K562 (cell line): Measurements from ENCODE around the gene TMCC1. TPM values are rescaled to one million over a fixed set of nuclear protein-coding genes. Genes with fewer than 3 reads are reported as not detected.

Experiments used
- BCOR ChIP-seq: fragments of 450-650 bp; IDR thresholded peaks from 2 replicates; pipeline ENCODE4 v1.6.1; 2016
- BRD9 ChIP-seq: fragments of 450-650 bp; IDR thresholded peaks from 2 replicates; pipeline ENCODE4 v1.6.1; 2018; ENCODE audit warnings: low read depth; ENCODE audit not compliant: partially characterized antibody
- ESRRA ChIP-seq: fragments of 450-650 bp; IDR thresholded peaks from 2 replicates; pipeline ENCODE4 v1.6.1; 2014; ENCODE audit warnings: low read depth, mild to moderate bottlenecking, moderate library complexity, borderline replicate concordance
- ETS1 ChIP-seq: conservative IDR thresholded peaks from 2 replicates; pipeline ENCODE4 v1.6.1; 2011; ENCODE audit warnings: low read depth, mild to moderate bottlenecking, low read length; ENCODE audit not compliant: control insufficient read depth
- FIP1L1 ChIP-seq: fragments of 200-400 bp; formaldehyde crosslinking; IDR thresholded peaks from 2 replicates; pipeline ENCODE4 v1.6.1; 2018; ENCODE audit warnings: mild to moderate bottlenecking, low read depth, low read length; ENCODE audit not compliant: poor library complexity, severe bottlenecking
- FOSL1 ChIP-seq: fragments of 200-800 bp; sonication (Bioruptor generic); conservative IDR thresholded peaks from 2 replicates; pipeline ENCODE4 v1.6.1; 2016; ENCODE audit warnings: missing genetic modification characterization, missing compliant biosample characterization
- HNRNPUL1 ChIP-seq: fragments of 200-400 bp; formaldehyde crosslinking; IDR thresholded peaks from 2 replicates; pipeline ENCODE4 v1.6.1; 2017; ENCODE audit warnings: low read length
- KDM1A ChIP-seq, 2 experiments: fragments of 450-650 bp; IDR thresholded peaks; 2 replicates each; pipeline ENCODE4 v1.6.1; 2016; ENCODE audit warnings: mild to moderate bottlenecking in 2 of 2
- MEF2D ChIP-seq: conservative IDR thresholded peaks from 2 replicates; pipeline ENCODE4 v1.6.1; 2016; ENCODE audit warnings: low read depth, missing genetic modification characterization, missing compliant biosample characterization
- NFYB ChIP-seq: IDR thresholded peaks from 2 replicates; pipeline ENCODE4 v1.6.1; 2011; ENCODE audit warnings: mild to moderate bottlenecking, moderate library complexity; ENCODE audit not compliant: insufficient read length; ENCODE audit errors: extremely low read depth
- PRDM10 ChIP-seq: fragments of 450-650 bp; IDR thresholded peaks from 2 replicates; pipeline ENCODE4 v1.6.1; 2018; ENCODE audit not compliant: partially characterized antibody
- RBM14 ChIP-seq: fragments of 200-400 bp; formaldehyde crosslinking; IDR thresholded peaks from 2 replicates; pipeline ENCODE4 v1.6.1; 2018; ENCODE audit warnings: low read depth, mild to moderate bottlenecking, low read length, moderate library complexity, borderline replicate concordance; ENCODE audit not compliant: insufficient read depth
- RBM25 ChIP-seq: fragments of 200-400 bp; formaldehyde crosslinking; IDR thresholded peaks from 2 replicates; pipeline ENCODE4 v1.6.1; 2018; ENCODE audit warnings: low read length, low read depth, moderate library complexity; ENCODE audit not compliant: severe bottlenecking
- RBM39 ChIP-seq: fragments of 200-400 bp; formaldehyde crosslinking; optimal IDR thresholded peaks from 2 replicates; pipeline ENCODE3; 2018; ENCODE audit warnings: low read depth, low read length
- RCOR1 ChIP-seq, 2 experiments: IDR thresholded peaks; 2 replicates each; pipeline ENCODE4 v1.6.1; 2012; ENCODE audit warnings: low read depth in 2 of 2, low read length in 2 of 2, borderline replicate concordance in 1 of 2, improper control_type of control experiment in 1 of 2
- VEZF1 ChIP-seq: fragments of 200-800 bp; sonication (Bioruptor generic); IDR thresholded peaks from 2 replicates; pipeline ENCODE4 v1.6.1; 2017; ENCODE audit warnings: missing genetic modification characterization, missing compliant biosample characterization
- ZBTB1 ChIP-seq: sonication (generic); formaldehyde crosslinking; IDR thresholded peaks from 2 replicates; pipeline ENCODE4 v1.8.1; 2023; ENCODE audit warnings: missing genetic modification reagents, low read depth, mild to moderate bottlenecking, borderline replicate concordance
- ZBTB12 ChIP-seq: fragments of 250-450 bp; sonication (Bioruptor Pico); IDR thresholded peaks from 2 replicates; pipeline ENCODE4 v1.4.0; 2020
- ZNF146 ChIP-seq: IDR thresholded peaks from one replicate; pipeline ENCODE4 v1.6.1; 2018; ENCODE audit warnings: missing compliant biosample characterization; ENCODE audit not compliant: unreplicated experiment
- ZNF668 ChIP-seq: fragments of 250-450 bp; sonication (Bioruptor Pico); IDR thresholded peaks from 2 replicates; pipeline ENCODE4 v1.8.0; 2022; ENCODE audit warnings: mild to moderate bottlenecking, inconsistent platforms
- polyA plus RNA-seq, 8 experiments: library from polyadenylated mRNA; depleted of rRNA in 4 of 8; stranded (reverse) in 5 of 8; unstranded in 3 of 8; fragments of >200 nt; fragmentation: Nextera tagmentation in 2 of 8; fragmentation: Illumina TruSeq in 1 of 8; extraction: Ambion mirVana in 2 of 8; extraction: Trizol in 1 of 8; gene quantifications; 2 replicates each; pipeline versions ENCODE4 v1.2.1 to v1.2.3, GENCODE V29; 2011 to 2014; ENCODE audit warnings: inconsistent platforms in 1 of 8, missing spikeins in 1 of 8
- total RNA-seq, 7 experiments: library from RNA; depleted of rRNA in 6 of 7; stranded (reverse); fragments of >200 nt in 6 of 7; fragmentation: Illumina TruSeq in 2 of 7; extraction: Trizol in 2 of 7; gene quantifications; 2 replicates each; pipeline versions ENCODE4 v1.2.1 to v1.2.3, GENCODE V29; 2011 to 2021; ENCODE audit warnings: low replicate concordance in 1 of 7

The TMCC1 gene
- total and polyA plus RNA-seq, 9 of the 15 experiments (the other 6 are each of a cell fraction or from before 2014, with no cell fraction given) = 0.89 to 8.7 (median 4.0) TPM

DNA sequence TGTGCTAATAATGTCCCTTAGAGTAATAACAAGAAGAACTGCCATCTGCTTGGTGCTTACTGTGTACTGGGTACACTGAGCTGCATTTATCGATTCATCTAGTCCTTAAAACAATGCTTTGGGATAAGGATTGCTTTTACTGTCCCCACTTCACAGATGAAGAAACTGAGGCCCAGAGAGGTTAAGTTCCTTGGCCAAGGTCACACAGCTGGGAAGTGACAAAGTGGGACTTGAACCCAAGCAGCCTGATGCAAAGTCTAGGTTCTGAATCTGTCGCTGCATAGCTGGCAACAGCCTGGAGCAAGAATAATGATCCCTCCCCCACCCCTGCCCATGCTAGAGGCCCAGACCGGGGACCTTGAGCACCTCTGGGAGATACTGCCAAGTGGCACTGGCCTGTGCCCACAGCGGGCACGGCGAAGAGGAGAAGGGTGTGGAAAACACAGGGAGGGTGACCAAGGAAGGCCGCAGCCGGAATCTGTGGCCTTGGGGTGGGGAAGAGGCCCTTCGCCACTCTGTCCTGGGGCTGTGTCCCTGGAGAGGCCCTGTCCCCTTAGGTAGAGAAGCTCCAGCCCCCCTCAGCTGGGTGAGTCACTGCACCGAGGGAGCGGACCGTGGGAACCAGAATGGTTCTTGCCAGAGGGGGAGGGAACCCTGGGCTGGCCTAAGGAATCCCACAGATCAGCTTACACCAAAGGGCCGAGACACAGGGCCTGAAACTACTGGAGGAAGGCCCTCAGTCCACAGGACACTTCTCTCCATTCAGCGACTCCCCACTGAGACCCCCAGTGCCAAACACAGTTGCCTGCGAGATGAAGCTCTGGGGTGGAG, 290.6 kb downstream of the TMCC1 start (continued):
- TF ChIP-seq VEZF1 (CRISPR knock-in tag) (peak; percentile 22; the same call in 1 of the 2 replicates), NFYB (no peak), ZNF668 (CRISPR knock-in tag) (no peak), ZBTB12 (no peak), RCOR1 (IDR thresholded peaks at IDR 0.05; ENCODE audit: borderline replicate concordance in 1 of 2, low read depth in 2 of 2, low read length in 2 of 2) (peak in 1 of 2 experiments; percentile 55; a peak in 2 of 4 replicates), RBM14 (no peak), BCOR (peak; percentile 92), KDM1A (IDR thresholded peaks at IDR 0.05) (peak; percentile 62 to 84), MEF2D (no peak), ESRRA (peak; percentile 87), FOSL1 (tag) (peak; percentile 49; the same call in 1 of the 2 replicates), HNRNPUL1 (no peak), RBM39 (no peak), ZBTB1 (CRISPR knock-in tag) (0 out of 2 replicates have a peak, but pooled peaks have one; percentile 6), PRDM10 (peak; percentile 40), ZNF146 (CRISPR knock-in tag) (no peak), FIP1L1 (no peak), BRD9 (no peak), RBM25 (peak; percentile 94), ETS1 (no peak)
